ENCODE measurements around the gene NCOA1. TPM values are rescaled to one million over a fixed set of nuclear protein-coding genes. Genes with fewer than 3 reads are reported as not detected.
A peak's percentile ranks its signal among the peaks of the same experiment; 100 is the strongest.

NCOA1 gene
- total and polyA plus RNA-seq, 7 donors: 12.8 to 78.1 (median 44.2) TPM

DNA sequence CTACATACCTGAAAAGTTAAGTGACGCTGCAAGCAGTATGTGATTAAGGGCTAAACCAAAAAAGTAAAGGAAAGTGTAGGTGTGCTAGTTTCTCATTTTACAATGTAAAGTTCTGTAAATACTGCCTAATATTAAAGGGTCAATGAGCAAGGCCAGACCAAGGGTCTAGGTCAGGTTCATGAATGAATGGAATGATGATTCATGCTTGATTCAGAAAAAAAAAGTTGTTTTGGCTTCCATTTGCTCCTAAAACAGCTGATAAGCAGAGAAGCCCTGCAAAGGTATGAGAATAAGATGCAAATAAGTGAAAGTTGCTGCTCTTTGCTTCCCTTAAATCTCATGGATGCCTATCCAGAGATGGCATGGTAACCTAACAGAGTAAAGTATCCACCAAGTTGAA lies 240.9 kb downstream of the NCOA1 start:
- ATAC-seq (no peak), DNase-seq (no peak)
- no peak for TF ChIP-seq CTCF (IDR thresholded peaks at IDR 0.05)
- H3K27me3 ChIP-seq (ENCODE audit: insufficient read depth in 3 of 3, low read length in 2 of 3): no peaks in the 10 kb centered on the region
- H3K4me1 ChIP-seq: no peaks in the 10 kb centered on the region
- H3K27ac ChIP-seq: no peak overlapping the region
- no peaks in the 10 kb centered on the region for H3K9me3 ChIP-seq
- intact Hi-C loops (cut with DNase I): no loop called here
- no peak overlapping the region for H3K4me3 ChIP-seq
- 96 to 100% (median 98%) methylated on average over 1 of the region's 1 CpG for WGBS, 3 donors
- H3K36me3 ChIP-seq (ENCODE audit: insufficient read depth in 1 of 2, low read depth in 1 of 2): peaks cover 0 to 67% of the 10 kb centered on the region in 2 donors

DNA sequence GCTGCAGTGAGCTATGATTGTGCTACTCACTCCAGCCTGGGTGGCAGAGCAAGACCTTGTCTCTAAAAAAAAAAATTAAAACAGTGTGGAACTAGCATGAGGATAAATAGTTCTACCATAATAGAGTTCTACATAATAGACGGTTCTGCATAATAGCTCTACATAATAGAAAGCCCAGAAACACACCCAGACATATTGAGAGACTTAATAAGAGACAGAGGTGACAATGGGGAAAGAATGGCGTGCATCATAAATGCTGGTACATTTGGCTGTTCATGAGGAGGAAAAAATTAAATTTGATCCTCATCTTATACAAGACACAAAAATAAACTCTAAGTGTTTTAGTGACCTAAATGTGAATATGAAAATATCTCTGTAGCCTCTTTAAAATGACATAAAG lies 243.7 kb downstream of the NCOA1 start:
- WGBS, 3 donors: 92 to 95% (median 94%) methylated on average over 2 of the region's 2 CpGs
- intact Hi-C loops (cut with DNase I): no loop called here
- DNase-seq (no peak), ATAC-seq (no peak)
- Histone ChIP-seq H3K4me1 (peaks cover 15% of the 10 kb centered on the region), H3K36me3 (ENCODE audit: insufficient read depth in 1 of 2, low read depth in 1 of 2) (peaks cover 0 to 39% of the 10 kb centered on the region in 2 donors), H3K27ac (no peak overlapping the region), H3K27me3 (ENCODE audit: insufficient read depth in 3 of 3, low read length in 2 of 3) (no peaks in the 10 kb centered on the region), H3K4me3 (no peak overlapping the region), H3K9me3 (no peaks in the 10 kb centered on the region)
- no peak for TF ChIP-seq CTCF (IDR thresholded peaks at IDR 0.05)

DNA sequence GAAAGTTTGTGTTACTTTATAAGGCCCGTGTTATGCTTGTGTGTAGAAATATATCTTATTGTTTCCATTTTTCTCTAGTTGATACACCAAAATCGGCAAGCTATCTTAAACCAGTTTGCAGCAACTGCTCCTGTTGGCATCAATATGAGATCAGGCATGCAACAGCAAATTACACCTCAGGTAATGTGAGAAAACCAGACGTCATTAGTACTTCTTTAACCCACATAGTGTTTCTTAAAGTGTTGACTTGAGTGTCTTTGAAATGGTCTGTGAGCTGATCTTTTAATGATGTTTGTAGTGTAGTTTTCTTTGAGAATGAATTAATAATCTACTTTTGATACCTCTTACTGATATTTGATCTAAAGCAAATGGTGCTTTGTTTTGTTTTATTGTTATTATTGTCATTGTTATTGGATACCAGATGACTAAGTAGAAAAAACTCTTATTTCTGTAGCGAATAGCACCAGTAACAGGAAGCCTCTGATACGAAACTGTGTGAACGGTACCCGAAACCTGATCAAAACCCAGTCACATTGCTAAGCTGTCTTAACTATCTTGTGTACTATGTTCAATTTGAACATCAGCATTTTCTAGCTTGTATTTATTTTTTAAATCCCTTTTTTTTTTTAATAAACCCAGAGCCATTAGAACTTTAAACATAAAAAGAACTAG lies 248.4 kb downstream of the NCOA1 start:
- TF ChIP-seq CTCF (IDR thresholded peaks at IDR 0.05): no peak
- peak overlapping the region; percentile 43 for H3K27ac ChIP-seq
- 45 to 57% (median 48%) methylated on average over 7 of the region's 7 CpGs for WGBS, 3 donors
- peak in 3 of 4 donors; percentile 48 to 57 (median 51) for ATAC-seq
- no peaks in the 10 kb centered on the region for H3K9me3 ChIP-seq
- H3K4me3 ChIP-seq: no peak overlapping the region
- DNase-seq: no peak
- H3K27me3 ChIP-seq (ENCODE audit: insufficient read depth in 3 of 3, low read length in 2 of 3): no peaks in the 10 kb centered on the region
- peaks cover 0 to 47% of the 10 kb centered on the region in 2 donors for H3K36me3 ChIP-seq (ENCODE audit: insufficient read depth in 1 of 2, low read depth in 1 of 2)
- peaks cover 15% of the 10 kb centered on the region for H3K4me1 ChIP-seq
- intact Hi-C loops (cut with DNase I): loop anchor here in 1 of 2 donors (10.0 kb wide), 1 partner anchor 325 kb away; no protein-coding TSS in a partner anchor

DNA sequence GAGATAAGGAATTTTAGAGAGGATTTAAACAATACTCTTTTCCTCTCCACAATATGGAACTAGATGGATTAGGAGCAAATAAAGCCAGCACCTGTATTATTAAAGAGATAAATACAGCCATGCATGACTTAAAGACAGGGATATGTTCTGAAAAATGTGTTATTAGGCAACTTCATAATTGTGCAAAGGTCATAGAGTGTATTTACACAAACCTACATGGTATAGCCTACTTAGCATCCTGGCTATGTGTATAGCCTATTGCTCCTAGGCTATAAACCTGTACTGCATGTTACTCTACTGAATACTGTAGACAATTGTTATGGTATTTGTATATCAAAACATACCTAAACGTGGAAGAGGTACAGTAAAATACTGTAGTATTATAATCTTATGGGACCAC lies 249.1 kb downstream of the NCOA1 start:
- Histone ChIP-seq H3K36me3 (ENCODE audit: insufficient read depth in 1 of 2, low read depth in 1 of 2) (peaks cover 0 to 46% of the 10 kb centered on the region in 2 donors), H3K4me3 (no peak overlapping the region), H3K27me3 (ENCODE audit: insufficient read depth in 3 of 3, low read length in 2 of 3) (no peaks in the 10 kb centered on the region), H3K4me1 (peaks cover 15% of the 10 kb centered on the region), H3K27ac (no peak overlapping the region), H3K9me3 (no peaks in the 10 kb centered on the region)
- DNase-seq (no peak), ATAC-seq (no peak)
- TF ChIP-seq CTCF (IDR thresholded peaks at IDR 0.05): no peak
- intact Hi-C loops (cut with DNase I): loop anchor here in 1 of 2 donors (10.0 kb wide), 1 partner anchor 325 kb away; no protein-coding TSS in a partner anchor
- WGBS, 3 donors: 82 to 87% (median 82%) methylated on average over 1 of the region's 1 CpG
